Measurements from ENCODE around the gene ADORA3.

The ADORA3 gene

DNA sequence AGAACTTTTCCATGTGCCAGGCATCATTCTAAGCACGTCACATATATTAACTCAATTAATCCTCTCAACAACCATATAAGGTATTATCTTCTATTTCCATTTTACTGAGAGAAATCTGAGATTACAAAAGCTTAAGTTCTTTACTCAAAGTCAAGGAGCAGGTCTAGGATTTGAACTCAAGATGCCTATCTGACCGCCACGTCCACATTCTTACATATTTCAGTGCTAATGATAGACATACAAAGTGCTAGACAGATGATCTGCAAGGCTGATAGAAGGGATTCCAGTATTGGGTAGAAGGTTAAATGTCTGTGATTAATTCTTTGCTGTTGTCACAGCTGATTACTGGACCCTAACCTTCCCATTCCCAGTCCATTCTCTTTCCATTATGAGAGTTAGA lies 49.7 kb downstream of the ADORA3 start:
- H3K27ac Mint-ChIP-seq = no peak overlapping the region
- peaks cover 70% of the 10 kb centered on the region for H3K36me3 Mint-ChIP-seq (ENCODE audit: low read depth)
- H3K27me3 Mint-ChIP-seq = no peaks in the 10 kb centered on the region
- peaks cover 71% of the 10 kb centered on the region for H3K4me1 Mint-ChIP-seq
- DNase-seq = no peak
- H3K4me3 Mint-ChIP-seq = no peak overlapping the region
- H3K9me3 Mint-ChIP-seq = no peaks in the 10 kb centered on the region
- no peak for ATAC-seq

- no peak overlapping the region for H3K4me3 Mint-ChIP-seq
- no peaks in the 10 kb centered on the region for H3K27me3 Mint-ChIP-seq
- no peak overlapping the region for H3K27ac Mint-ChIP-seq
- peaks cover 80% of the 10 kb centered on the region for H3K4me1 Mint-ChIP-seq
- ATAC-seq (no peak), DNase-seq (no peak)
- no peaks in the 10 kb centered on the region for H3K9me3 Mint-ChIP-seq
- peaks cover 69% of the 10 kb centered on the region for H3K36me3 Mint-ChIP-seq (ENCODE audit: low read depth)
Observed at GRCh38 chr1:111452581-111452980, 50.9 kb downstream of the ADORA3 start.

DNA sequence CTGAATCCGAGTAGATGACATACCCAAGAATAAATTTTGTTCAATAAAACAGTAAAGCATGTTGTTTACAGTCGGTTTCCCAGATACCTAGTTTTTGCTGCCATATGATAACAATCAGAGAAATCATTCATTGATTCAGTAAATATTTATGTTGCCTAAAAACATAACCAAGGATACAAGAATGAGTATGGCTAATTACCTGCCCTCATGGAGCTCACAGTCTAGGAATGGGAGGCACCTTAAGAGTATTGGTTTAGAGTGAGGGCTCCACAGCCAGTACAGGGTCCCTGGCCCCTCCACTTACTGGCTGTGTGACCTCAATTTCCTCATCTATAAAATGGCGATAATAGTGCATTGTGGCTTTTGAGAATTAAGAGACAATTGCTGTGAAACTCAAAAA lies 53.2 kb downstream of the ADORA3 start:
- DNase-seq (no peak), ATAC-seq (no peak)
- Mint-ChIP-seq H3K27me3 (no peaks in the 10 kb centered on the region), H3K9me3 (no peaks in the 10 kb centered on the region), H3K36me3 (ENCODE audit: low read depth) (peaks cover 66% of the 10 kb centered on the region), H3K27ac (peak overlapping the region; percentile 99), H3K4me1 (peaks cover 89% of the 10 kb centered on the region), H3K4me3 (peak overlapping the region; percentile 100)

DNA sequence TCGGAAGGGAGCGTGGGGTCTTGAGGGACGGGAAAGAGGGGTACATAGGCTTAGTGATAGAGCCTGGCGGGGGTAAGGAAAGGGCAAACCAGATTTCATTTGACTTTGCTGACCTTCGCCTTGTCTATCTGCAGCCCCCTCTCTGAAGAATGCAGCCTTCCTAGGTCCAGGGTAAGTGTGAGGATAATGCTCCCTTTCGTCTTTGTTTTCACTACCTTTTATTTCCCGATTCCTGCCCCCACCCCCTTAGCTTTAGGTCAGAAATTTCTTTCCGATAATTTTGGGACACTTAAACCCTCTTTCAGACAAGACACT lies 53.8 kb downstream of the ADORA3 start:
- peak overlapping the region; percentile 99 for H3K27ac Mint-ChIP-seq
- no peaks in the 10 kb centered on the region for H3K9me3 Mint-ChIP-seq
- ATAC-seq = no peak
- H3K36me3 Mint-ChIP-seq (ENCODE audit: low read depth) = peaks cover 67% of the 10 kb centered on the region
- no peak for DNase-seq
- peak overlapping the region; percentile 100 for H3K4me3 Mint-ChIP-seq
- no peaks in the 10 kb centered on the region for H3K27me3 Mint-ChIP-seq
- H3K4me1 Mint-ChIP-seq = peaks cover 86% of the 10 kb centered on the region
